ENCODE data around the gene DNAH11. TPM values are rescaled to one million over a fixed set of nuclear protein-coding genes. Genes with fewer than 3 reads are reported as not detected.
"Not testable (repeated sequence)": the region's sequence is repeated elsewhere in the genome, so short reads cannot be mapped to it uniquely, and the experiment has no call there.

The DNAH11 gene
- total and polyA plus RNA-seq, 2 donors (not counting 1 experiment from before 2014, with no cell fraction given) = 0.33 to 0.34 TPM

DNA sequence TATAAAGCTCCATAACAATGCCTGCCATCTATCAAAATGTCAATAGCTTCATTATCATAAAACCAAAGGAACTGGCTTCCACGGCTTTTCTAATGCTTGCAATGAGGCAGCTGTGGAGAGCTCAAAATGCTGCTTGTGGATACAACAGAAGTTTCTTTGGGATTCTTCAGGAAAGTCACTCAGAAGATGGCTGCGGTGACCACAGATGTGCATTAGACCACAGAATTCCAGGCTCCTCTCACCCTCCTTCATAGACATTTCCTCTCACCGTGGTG is 325.7 kb downstream of the DNAH11 start:
- H3K4me2 ChIP-seq (ENCODE audit: extremely low read depth, insufficient read depth, low read length) = no peak overlapping the region
- TF ChIP-seq, protein P1, sequence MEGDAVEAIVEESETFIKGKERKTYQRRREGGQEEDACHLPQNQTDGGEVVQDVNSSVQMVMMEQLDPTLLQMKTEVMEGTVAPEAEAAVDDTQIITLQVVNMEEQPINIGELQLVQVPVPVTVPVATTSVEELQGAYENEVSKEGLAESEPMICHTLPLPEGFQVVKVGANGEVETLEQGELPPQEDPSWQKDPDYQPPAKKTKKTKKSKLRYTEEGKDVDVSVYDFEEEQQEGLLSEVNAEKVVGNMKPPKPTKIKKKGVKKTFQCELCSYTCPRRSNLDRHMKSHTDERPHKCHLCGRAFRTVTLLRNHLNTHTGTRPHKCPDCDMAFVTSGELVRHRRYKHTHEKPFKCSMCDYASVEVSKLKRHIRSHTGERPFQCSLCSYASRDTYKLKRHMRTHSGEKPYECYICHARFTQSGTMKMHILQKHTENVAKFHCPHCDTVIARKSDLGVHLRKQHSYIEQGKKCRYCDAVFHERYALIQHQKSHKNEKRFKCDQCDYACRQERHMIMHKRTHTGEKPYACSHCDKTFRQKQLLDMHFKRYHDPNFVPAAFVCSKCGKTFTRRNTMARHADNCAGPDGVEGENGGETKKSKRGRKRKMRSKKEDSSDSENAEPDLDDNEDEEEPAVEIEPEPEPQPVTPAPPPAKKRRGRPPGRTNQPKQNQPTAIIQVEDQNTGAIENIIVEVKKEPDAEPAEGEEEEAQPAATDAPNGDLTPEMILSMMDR (conservative IDR thresholded peaks at IDR 0.05 in 1 of 2, IDR thresholded peaks at IDR 0.05 in 1 of 2; ENCODE audit: low read depth in 1 of 2, low read length in 2 of 2) = no peak
- no peak for TF ChIP-seq EZH2 (IDR thresholded peaks at IDR 0.05; ENCODE audit: low read length, missing control alignments)
- no peaks in the 10 kb centered on the region for H3K4me1 ChIP-seq (ENCODE audit: control insufficient read depth, extremely low read depth, insufficient read depth, low read length)
- no peak overlapping the region for H3K9ac ChIP-seq (ENCODE audit: insufficient read depth, low read length)
- no peaks in the 10 kb centered on the region for H3K27me3 ChIP-seq (ENCODE audit: control insufficient read depth, insufficient read depth, low read length)
- H3K36me3 ChIP-seq (ENCODE audit: control insufficient read depth, insufficient read depth, low read length) = no peaks in the 10 kb centered on the region
- DNase-seq (ENCODE audit: low read depth in 2 of 2) = peak in 1 of 2 donors; percentile 14
- no peaks in the 10 kb centered on the region for H3K79me2 ChIP-seq (ENCODE audit: control insufficient read depth, insufficient read depth, low read length)
- no peak overlapping the region for H2AFZ ChIP-seq (ENCODE audit: low read length)
- H3K9me3 ChIP-seq (ENCODE audit: control insufficient read depth, insufficient read depth, low read depth, low read length) = no peaks in the 10 kb centered on the region
- no peaks in the 10 kb centered on the region for H4K20me1 ChIP-seq (ENCODE audit: control insufficient read depth, extremely low read depth, insufficient read depth, low read length)
- H3K27ac ChIP-seq (ENCODE audit: insufficient read depth, low read length) = no peak overlapping the region
- H3K4me3 ChIP-seq (replicated peaks in 1 of 4; ENCODE audit: control extremely low read depth in 1 of 4, insufficient read depth in 1 of 4, low read depth in 3 of 4, low read length in 4 of 4) = no peak overlapping the region

DNA sequence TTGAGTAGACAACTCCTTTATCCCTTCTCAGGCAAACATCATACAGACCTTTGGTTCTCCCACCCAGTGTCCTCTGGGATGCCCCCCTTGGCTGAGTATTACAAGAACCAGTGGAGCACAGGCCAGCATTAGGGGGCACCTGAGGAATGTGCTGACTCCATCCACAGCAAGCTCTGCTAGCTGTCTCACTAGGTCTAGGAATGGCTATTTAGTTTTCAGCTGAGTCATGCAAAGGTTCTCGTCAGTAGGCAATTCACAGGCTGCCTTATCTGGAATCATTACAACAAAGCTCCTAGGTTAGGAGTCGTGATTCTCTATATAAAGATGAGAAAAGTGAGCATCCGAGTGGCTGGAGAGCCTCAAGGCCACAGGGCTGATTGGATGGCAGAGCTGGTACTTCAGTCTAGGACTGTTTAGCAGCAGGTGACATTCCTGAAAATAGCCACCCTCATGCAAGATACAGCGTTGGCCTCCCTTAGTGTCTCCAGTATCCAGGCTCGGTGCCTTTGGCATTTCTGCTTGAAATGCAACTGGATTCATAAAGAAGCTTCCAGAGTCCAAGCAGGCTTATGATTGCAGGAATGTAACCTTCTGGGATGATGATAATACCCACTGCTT is 327.1 kb downstream of the DNAH11 start:
- no peaks in the 10 kb centered on the region for H3K9me3 ChIP-seq (ENCODE audit: control insufficient read depth, insufficient read depth, low read depth, low read length)
- no peak for TF ChIP-seq EZH2 (IDR thresholded peaks at IDR 0.05; ENCODE audit: low read length, missing control alignments)
- TF ChIP-seq, protein P1 (conservative IDR thresholded peaks at IDR 0.05 in 1 of 2, IDR thresholded peaks at IDR 0.05 in 1 of 2; ENCODE audit: low read depth in 1 of 2, low read length in 2 of 2) = no peak
- H3K36me3 ChIP-seq (ENCODE audit: control insufficient read depth, insufficient read depth, low read length) = no peaks in the 10 kb centered on the region
- H4K20me1 ChIP-seq (ENCODE audit: control insufficient read depth, extremely low read depth, insufficient read depth, low read length) = no peaks in the 10 kb centered on the region
- no peaks in the 10 kb centered on the region for H3K79me2 ChIP-seq (ENCODE audit: control insufficient read depth, insufficient read depth, low read length)
- peak in 1 of 2 donors; percentile 50 for DNase-seq (ENCODE audit: low read depth in 2 of 2)
- no peak overlapping the region for H3K9ac ChIP-seq (ENCODE audit: insufficient read depth, low read length)
- no peaks in the 10 kb centered on the region for H3K4me1 ChIP-seq (ENCODE audit: control insufficient read depth, extremely low read depth, insufficient read depth, low read length)
- no peak overlapping the region for H3K4me2 ChIP-seq (ENCODE audit: extremely low read depth, insufficient read depth, low read length)
- no peaks in the 10 kb centered on the region for H3K27me3 ChIP-seq (ENCODE audit: control insufficient read depth, insufficient read depth, low read length)
- no peak overlapping the region for H2AFZ ChIP-seq (ENCODE audit: low read length)
- no peak overlapping the region for H3K4me3 ChIP-seq (replicated peaks in 1 of 4; ENCODE audit: control extremely low read depth in 1 of 4, insufficient read depth in 1 of 4, low read depth in 3 of 4, low read length in 4 of 4)
- H3K27ac ChIP-seq (ENCODE audit: insufficient read depth, low read length) = no peak overlapping the region

DNA sequence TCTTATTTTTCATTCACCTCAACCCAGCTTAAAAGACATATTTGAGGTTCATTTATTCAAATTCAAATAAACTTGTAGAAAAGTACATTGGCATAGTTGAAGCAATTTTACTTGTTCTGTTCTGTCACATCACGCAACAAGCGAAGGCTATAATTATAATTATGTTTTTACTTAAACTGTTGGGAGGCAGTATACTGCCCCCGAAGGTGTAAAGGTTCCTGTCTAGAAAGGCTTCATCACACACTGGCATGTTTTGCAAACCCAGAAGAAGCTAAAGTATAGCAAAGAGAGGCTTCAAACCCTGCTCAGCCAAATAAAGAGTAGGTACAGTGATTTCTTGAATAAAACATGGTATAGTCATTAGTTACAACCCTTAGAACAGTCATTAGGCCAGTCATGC is 340.2 kb downstream of the DNAH11 start:
- Histone ChIP-seq H3K9me3 (ENCODE audit: control insufficient read depth, insufficient read depth, low read depth, low read length) (no peaks in the 10 kb centered on the region), H2AFZ (ENCODE audit: low read length) (no peak overlapping the region), H4K20me1 (ENCODE audit: control insufficient read depth, extremely low read depth, insufficient read depth, low read length) (no peaks in the 10 kb centered on the region), H3K4me1 (ENCODE audit: control insufficient read depth, extremely low read depth, insufficient read depth, low read length) (no peaks in the 10 kb centered on the region), H3K27ac (ENCODE audit: insufficient read depth, low read length) (no peak overlapping the region), H3K4me3 (replicated peaks in 1 of 4; ENCODE audit: control extremely low read depth in 1 of 4, insufficient read depth in 1 of 4, low read depth in 3 of 4, low read length in 4 of 4) (no peak overlapping the region), H3K4me2 (ENCODE audit: extremely low read depth, insufficient read depth, low read length) (no peak overlapping the region), H3K27me3 (ENCODE audit: control insufficient read depth, insufficient read depth, low read length) (no peaks in the 10 kb centered on the region), H3K9ac (ENCODE audit: insufficient read depth, low read length) (no peak overlapping the region), H3K79me2 (ENCODE audit: control insufficient read depth, insufficient read depth, low read length) (no peaks in the 10 kb centered on the region), H3K36me3 (ENCODE audit: control insufficient read depth, insufficient read depth, low read length) (no peaks in the 10 kb centered on the region)
- TF ChIP-seq EZH2 (IDR thresholded peaks at IDR 0.05; ENCODE audit: low read length, missing control alignments) = no peak
- TF ChIP-seq, protein P1 (conservative IDR thresholded peaks at IDR 0.05 in 1 of 2, IDR thresholded peaks at IDR 0.05 in 1 of 2; ENCODE audit: low read depth in 1 of 2, low read length in 2 of 2) = no peak
- DNase-seq (ENCODE audit: low read depth in 2 of 2) = no peak

DNA sequence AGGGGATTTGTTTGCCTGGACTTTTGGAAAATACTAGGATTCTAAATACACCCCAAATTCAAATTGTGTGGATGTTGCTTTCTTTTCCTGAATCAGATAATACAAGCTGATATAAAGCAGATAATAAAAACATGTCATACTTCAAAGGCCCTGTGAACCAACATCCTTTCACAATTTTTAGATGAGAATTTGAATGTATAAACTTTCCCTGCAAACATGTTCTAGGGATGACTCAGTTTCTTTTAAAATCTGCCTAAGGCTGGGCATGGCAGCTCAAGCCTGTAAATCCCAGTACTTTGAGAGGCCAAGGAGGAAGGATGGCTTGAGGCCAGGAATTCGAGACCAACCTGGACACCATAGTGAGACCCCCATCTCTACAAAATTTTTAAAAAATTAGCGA is 340.7 kb downstream of the DNAH11 start:
- not testable (repeated sequence) for H3K4me2 ChIP-seq (ENCODE audit: extremely low read depth, insufficient read depth, low read length)

More for the DNA sequence above, 340.7 kb downstream of the DNAH11 start:
- H3K36me3 ChIP-seq (ENCODE audit: control insufficient read depth, insufficient read depth, low read length); H2AFZ ChIP-seq (ENCODE audit: low read length); H3K9me3 ChIP-seq (ENCODE audit: control insufficient read depth, insufficient read depth, low read depth, low read length); H3K4me1 ChIP-seq (ENCODE audit: control insufficient read depth, extremely low read depth, insufficient read depth, low read length); H4K20me1 ChIP-seq (ENCODE audit: control insufficient read depth, extremely low read depth, insufficient read depth, low read length); H3K27me3 ChIP-seq (ENCODE audit: control insufficient read depth, insufficient read depth, low read length); H3K9ac ChIP-seq (ENCODE audit: insufficient read depth, low read length); H3K27ac ChIP-seq (ENCODE audit: insufficient read depth, low read length); H3K4me3 ChIP-seq (replicated peaks in 1 of 4; ENCODE audit: control extremely low read depth in 1 of 4, insufficient read depth in 1 of 4, low read depth in 3 of 4, low read length in 4 of 4); DNase-seq (ENCODE audit: low read depth in 2 of 2); H3K79me2 ChIP-seq (ENCODE audit: control insufficient read depth, insufficient read depth, low read length): not testable (repeated sequence)

All from fibroblast of lung (primary cell).